ENCODE results near the gene TJP3.

The TJP3 gene

DNA sequence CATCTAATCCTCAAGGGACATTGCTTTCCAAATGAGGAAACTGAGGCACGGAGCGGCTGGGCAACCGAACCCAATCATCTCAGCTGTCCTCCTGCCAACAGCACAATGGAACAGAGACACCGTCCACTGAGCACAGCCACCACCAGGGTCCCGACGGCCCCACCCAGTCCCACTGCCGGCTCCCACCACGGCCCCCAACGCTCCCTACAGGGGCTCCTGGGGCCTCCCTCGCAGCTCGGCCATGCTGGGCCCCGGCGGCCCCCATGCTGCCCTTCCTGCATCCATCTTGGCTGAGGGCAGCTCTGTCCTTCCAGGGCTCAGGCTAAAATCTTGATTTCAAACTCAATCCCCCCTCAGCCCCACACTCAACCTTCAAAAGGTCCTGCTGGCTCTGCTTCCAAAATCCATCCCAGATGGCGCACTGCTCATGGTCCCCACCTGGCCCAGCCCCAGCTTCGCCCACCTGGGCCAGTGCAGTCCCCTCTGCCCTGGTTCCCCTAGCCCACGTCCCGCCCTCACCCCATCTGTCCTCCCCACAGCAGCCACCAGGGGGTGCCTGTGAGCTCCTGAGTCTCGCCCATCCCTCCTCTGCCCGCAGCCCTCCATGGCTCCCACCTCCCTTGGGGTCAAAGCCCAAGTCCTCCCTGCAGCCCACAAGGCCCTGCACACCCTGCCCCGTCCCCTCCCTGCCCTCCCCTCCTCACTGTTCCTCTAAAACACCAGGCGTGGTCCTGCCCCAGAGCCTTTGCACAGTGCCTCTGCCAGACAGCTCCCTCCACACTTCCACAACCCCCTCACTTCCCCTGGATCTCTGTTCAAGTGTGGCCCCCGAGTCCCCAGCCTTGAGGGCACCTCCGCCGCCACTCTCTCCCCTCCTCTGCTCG, 15.8 kb upstream of the TJP3 start:
- DNase-seq: no peak

DNA sequence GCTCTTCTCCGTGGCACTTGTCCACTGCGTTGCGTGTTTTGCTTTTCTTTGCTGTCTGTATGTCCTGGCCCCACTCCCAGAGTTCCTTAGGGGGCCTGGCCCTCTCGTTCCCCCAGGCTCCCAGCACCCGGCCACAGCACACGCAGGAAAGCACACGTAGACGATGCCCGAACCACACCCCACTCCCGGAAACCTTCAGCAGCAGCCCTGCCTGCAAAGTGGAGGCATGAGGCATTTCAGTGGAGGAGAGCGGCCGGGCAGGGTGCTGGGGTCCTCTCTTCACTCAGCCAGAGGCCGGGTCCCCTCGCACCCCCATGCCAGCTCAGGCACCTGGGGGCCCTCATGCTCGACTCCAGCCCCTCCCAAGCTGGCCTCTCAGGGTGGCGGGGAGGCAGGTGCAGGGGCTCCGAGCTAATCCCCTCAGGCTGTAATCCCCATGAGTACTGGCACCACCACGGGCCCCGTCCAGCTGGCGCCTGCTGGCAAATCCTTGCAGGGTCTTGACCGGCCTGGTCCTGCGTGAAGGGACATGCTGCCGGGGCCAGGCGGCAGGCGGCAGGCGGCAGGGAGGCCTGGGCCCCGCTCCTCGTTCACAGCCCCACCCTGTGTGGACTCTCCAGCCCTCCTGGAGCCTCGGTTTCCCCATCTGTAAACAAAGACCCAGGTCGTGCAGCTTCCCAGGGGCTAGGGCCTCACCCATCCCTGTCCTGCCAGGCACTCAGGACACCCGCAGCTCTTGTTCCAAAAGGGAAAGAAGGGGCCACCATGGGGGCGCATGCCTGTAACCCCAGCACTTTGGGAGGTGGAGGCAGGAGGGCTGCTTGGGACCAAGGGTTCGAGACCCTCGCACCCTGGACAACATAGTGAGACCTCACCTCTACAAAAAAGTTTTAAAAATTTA, 14.9 kb upstream of the TJP3 start:
- DNase-seq: no peak

DNA sequence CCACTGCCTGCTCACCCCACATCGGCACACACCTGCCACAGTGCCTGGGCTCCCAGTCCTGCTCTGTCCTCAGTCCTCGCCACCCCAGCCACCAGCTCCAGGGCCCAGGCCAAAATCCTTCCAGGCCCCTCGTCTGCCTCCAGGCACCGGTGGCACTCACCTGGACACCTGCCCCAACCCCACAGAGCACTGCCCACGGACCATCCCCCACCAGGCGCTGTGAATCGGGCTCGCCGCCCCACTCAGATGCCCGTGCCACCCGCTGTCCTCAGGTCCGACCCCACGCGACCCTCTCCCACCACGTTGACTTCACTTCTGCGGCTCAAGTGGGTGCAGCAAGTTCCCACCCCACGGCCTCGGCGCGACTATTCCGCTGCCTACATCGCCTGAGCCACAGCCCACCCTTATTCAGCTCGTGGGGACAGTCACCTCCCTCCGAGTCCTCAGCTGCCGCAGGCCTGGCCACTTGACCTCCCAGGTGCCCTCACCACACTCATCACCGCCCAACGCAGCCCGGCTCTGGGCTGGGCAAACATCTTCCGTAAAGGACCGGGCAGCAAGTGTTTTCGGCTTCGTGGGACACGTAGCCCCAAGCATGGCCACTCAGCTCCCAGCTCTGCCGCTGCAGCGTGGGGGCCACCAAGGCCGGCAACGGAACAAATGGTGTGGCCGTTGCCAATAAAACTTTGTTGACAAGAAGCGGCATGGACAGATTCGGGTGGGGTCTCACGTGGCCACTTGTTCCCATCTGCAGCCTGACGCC, 13.6 kb upstream of the TJP3 start:
- no peak for DNase-seq

GRCh38 chr19:3695124-3695733, 13.0 kb upstream of the TJP3 start:
- no peak for DNase-seq

DNA sequence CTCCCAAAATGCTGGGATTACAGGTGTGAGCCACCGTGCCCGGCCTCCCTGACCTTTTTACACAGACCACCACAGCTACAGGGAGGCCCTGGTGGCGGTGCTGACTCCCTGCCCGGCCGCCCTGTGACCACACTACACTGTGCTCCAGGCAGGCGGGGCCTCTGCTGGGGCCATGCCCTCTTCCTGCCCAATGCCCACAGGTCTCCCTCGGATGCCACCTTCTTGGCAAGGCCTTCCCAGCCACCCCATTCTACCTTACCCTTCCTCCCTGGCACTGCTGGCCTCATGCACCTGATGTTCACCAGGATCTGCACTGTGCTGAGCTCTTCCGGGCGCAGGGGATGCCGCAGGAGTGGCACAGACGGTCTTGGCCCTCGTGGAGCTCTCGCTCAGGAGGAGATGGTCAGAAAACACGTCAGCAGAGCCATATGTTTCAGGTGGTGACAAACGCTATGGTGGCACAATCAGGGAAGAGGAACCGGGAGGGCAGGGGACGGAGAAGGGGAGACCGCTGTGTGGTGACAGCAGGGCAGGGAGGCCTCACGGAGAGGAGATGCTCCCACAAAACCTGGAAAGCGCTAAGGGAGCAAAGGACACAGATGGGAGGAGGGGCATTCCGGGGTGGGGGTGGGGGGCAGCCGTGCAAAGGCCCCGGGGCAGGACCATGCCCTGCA, 12.1 kb upstream of the TJP3 start:
- no peak for DNase-seq

- DNase-seq: no peak
These were observed 11.6 kb upstream of the TJP3 start for GRCh38 chr19:3696660-3696995.

DNA sequence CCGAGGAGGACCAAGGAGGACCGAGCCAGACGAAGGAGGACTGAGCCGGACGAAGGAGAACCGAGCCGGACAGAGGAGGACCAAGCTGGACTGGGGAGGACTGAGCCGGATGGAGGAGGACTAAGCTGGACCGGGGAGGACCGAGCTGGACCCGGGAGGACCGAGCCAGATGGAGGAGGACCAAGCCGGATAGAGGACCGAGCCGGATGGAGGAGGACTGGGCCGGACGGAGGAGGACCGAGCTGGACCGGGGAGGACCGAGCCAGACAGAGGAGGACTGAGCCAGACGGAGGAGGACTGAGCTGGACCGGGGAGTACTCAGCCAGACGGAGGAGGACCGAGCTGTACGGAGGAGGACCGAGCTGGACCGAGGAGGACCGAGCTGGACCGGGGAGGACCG, 11.1 kb upstream of the TJP3 start:
- DNase-seq: no peak

DNA sequence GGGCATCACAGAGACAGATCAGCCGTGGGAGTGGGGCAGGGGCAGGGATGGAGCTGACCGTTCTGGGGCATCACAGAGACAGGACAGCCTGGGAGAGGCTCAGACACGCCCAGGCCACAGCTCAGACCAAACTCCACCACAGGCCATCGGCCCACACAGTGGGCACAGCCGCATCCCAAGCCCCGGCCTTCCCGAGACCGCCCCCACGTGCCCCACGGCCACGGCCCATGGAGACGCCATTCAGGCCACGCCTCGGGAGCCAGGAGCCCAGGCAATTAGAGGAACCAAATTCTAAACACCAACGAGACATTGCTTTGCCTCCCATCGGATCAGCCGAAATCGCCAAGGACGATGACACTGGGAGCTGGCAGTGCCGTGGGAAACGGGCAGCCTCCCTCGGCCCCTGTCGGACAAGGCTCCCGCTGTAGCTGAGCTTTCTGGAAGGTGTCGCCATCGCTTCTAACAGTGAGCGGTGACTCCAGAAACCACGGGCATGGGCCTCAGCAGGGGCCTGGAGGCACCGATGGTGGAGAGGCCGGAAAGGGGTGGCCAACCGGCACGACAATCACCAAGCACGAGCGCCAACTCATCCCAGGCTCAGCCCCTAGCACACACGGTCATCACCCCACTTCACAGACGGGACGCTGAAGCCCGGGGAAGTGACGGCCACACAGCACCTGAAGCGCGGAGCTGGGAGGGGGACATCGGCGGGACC, 10.4 kb upstream of the TJP3 start:
- DNase-seq: no peak

DNA sequence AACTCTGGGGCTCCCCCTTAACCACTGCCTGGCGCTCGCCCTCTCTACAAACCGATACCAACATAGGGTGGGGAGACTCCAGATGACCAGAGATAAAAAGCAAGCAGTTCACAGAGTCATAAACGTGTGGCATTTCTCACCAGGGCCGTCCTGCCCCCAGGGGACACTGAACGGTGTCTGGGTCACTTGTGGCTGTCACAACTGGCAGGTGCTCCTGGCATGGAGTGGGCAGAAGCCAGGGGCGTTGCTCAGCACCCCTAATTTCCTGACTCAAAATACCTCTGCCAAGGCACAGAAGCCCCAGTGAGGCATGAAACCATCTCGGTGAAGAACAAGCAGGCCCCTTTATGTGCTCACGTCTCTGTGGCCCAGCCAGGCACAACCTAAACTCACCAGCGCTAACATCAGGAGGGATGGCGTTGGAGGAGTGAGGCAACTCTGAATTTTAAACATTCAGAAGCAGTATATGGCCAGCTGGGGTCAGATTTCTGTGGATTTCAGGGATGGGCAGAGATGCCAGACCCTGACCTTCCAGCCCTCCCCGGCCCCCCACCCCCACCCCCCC, 9.7 kb upstream of the TJP3 start:
- DNase-seq: no peak

DNA sequence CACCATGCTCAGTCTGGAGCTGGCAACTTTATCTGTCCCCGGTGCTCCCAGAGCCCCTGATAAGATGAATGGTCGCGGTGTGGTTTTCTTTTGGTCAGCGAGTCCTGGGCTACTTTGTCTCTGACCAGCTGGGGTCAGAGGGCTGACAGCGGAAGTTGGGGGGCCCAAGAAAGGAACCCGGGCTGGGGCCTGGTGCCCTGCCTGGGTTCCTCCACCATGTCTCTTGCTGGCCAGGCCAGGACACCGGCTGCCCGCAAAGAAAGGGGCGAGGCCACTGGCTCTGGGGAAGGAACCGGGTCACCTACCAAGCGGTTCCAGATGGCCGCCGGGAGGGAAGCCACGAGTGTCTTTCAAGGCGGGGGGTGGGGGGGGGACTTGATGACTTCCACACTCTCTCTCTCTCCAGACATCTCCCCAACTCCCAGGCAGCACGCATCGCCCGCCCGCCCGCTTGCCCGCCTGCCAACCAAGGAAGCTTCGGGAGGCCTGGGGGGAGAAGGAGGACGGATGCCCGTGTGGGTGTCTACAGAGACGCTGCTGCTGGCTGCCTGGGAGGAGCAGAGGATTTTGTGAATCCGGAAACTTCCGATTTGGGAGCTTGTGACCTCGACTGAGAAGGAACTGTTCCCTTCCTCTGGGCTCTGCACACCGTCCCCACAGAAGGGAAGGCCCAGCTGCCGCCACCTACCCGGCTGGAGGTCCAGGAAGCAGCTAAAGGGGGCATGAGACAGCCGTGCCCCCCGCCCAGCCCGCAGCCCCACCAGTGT, 9.0 kb upstream of the TJP3 start:
- no peak for DNase-seq

- DNase-seq: no peak
These were observed 8.4 kb upstream of the TJP3 start for GRCh38 chr19:3699741-3700241.

GRCh38 chr19:3700242-3701032, 7.7 kb upstream of the TJP3 start, which contains the start of gene PIP5K1C:
PIP5K1C (minus strand) TSS chr19:3700468; CDS start chr19:3700390, 78 bp downstream.
- peak; percentile 71 for DNase-seq

GRCh38 chr19:3701200-3701599, 7.0 kb upstream of the TJP3 start:
- DNase-seq: no peak

GRCh38 chr19:3707868-3708206, 347 bp upstream of the TJP3 start:
- no peak for DNase-seq

DNA sequence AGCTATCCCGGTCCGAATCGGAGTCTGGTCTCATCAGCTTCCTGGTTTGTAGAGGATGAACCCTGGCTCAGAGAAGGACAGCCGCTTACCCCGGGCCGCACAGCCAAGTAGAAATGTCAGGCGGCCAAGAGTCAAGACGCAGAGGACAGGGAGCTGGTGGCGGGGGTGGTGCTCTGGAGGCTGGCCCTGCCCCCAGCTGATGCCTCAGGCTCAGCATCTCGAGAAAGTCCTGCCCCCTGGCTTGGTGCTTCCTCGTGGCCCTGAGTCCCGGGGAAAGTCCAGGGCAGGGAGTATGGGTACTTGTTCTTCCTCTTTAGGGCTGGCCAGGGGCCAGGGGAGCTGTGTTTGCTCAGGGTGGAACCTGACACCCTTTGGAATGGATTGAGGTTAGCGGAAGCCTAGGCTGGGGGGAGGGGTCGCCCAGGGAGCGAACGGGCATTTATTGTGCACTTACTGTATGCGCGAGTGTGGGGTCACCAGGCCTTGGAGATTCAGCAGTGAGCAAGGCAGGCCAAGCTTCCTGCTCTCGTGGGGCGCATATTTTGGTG, 2.2 kb downstream of the TJP3 start:
- DNase-seq: no peak

DNA sequence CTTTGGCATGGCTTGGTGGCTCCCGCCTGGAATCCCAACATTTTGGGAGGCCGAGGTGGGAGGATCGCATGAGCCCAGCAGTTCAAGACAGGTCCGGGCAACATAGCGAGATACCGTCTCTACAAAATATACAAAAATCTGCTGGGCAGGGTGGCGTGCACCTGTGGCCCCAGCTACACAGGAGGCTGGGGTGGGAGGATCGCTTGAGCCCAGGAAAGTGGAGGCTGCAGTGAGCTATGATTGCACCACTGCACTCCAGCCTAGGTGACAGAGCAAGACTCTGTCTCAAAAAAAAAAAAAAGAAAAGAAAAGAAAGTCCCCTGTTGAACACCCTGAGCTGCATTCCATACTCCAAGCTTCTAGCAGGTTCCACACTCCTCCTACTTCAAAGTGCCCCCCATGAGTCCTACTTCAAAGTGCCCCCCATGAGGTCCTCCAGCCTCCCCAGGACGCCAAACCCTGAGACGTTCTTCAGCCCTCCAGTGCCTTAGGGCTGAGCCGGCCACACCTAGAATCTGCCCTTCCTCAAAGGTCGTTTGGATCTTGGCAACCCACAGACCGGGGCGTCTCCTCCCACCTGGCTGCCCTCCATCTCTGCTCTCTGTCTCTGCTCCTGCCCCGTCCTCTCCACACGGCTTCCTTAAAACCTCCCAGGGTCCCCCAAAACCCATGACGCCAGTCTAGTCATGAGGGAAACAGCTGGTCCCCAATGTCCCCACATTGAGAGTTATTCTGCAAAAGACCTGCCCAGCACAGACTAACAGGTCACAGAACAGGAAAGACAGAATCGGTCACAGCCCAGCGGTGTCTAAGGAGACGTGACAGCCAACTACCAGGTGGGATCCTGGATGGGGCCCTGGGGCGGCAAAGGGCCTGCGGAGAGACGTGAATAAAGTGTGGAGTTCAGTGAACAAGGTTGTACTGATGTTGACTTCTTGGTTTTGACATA, 4.8 kb downstream of the TJP3 start:
- no peak for DNase-seq

GRCh38 chr19:3716147-3716668, 8.0 kb downstream of the TJP3 start:
- no peak for DNase-seq

- DNase-seq: no peak
These were observed 11.7 kb downstream of the TJP3 start for GRCh38 chr19:3719868-3720267.
